ENCODE measurements around the gene CREBRF. TPM values are rescaled to one million over a fixed set of nuclear protein-coding genes. Genes with fewer than 3 reads are reported as not detected.
A peak's percentile ranks its signal among the peaks of the same experiment; 100 is the strongest.

CREBRF gene
- total and polyA plus RNA-seq, 2 of the 4 experiments (the other 2 are of a cell fraction): 3.2 to 16.1 TPM

GRCh38 chr5:173033923-173034322 is 22.2 kb upstream of the CREBRF start:
- no peaks in the 10 kb centered on the region for H3K27me3 ChIP-seq (ENCODE audit: control insufficient read depth, insufficient read depth, low read length)
- H2AK9ac ChIP-seq (replicated peaks; ENCODE audit: low read depth, low read length, poor library complexity): no peak overlapping the region
- H4K20me1 ChIP-seq (ENCODE audit: insufficient read depth, low read length): peaks cover 13% of the 10 kb centered on the region; the same call in 1 of the 2 replicates
- no peak overlapping the region for H3K18ac ChIP-seq (ENCODE audit: low read depth, low read length)
- no peak overlapping the region for H4K91ac ChIP-seq (ENCODE audit: insufficient read depth, low read depth, low read length)
- H3K23ac ChIP-seq (ENCODE audit: low read depth, low read length): no peak overlapping the region
- H3K9ac ChIP-seq (ENCODE audit: low read depth, low read length): no peak overlapping the region
- WGBS, 2 experiments (ENCODE audit: extremely low coverage in 2 of 2, insufficient read length in 1 of 2): no CpG with 5 or more reads among the region's 6 CpGs
- no peak overlapping the region for H2BK15ac ChIP-seq (ENCODE audit: low read depth, low read length)
- no peak overlapping the region for H4K5ac ChIP-seq (ENCODE audit: low read depth, low read length)
- BruUV-seq (replicated peaks): no TSS peak
- no peak overlapping the region for H2BK120ac ChIP-seq (ENCODE audit: low read depth, low read length)
- H2BK20ac ChIP-seq (ENCODE audit: low read depth, low read length): peak overlapping the region; percentile 51; the same call in 1 of the 2 replicates
- no peak overlapping the region for H4K8ac ChIP-seq (ENCODE audit: low read depth in 2 of 2, low read length in 2 of 2)
- no peak for TF ChIP-seq USF2 (IDR thresholded peaks at IDR 0.05; ENCODE audit: low read depth, low read length)
- no peak for TF ChIP-seq FOS (IDR thresholded peaks at IDR 0.05; ENCODE audit: low read depth, low read length)
- TF ChIP-seq CEBPB (IDR thresholded peaks at IDR 0.05; ENCODE audit: low read depth, low read length): no peak
- no peak overlapping the region for H3K56ac ChIP-seq (ENCODE audit: extremely low read depth, insufficient read depth, low read length)
- DNase-seq: no peak
- no peak overlapping the region for H3K27ac ChIP-seq (ENCODE audit: insufficient read depth, low read length)
- ChIA-PET CTCF (no interaction called here), POLR2A (ENCODE audit: unreplicated experiment) (interaction anchor here (0.6 to 1.1 kb wide), 2 partner anchors 27 to 32 kb away, joined by 3 to 4 read pairs; no protein-coding TSS in a partner anchor)
- peaks cover 17% of the 10 kb centered on the region for H3K36me3 ChIP-seq (ENCODE audit: control insufficient read depth, insufficient read depth, low read length)
- ATAC-seq (ENCODE audit: low read depth): no peak
- H3K4ac ChIP-seq (ENCODE audit: low read depth, low read length): no peak overlapping the region
- H3K9me3 ChIP-seq (ENCODE audit: control insufficient read depth, insufficient read depth, low read length): no peaks in the 10 kb centered on the region
- peaks cover 30 to 46% of the 10 kb centered on the region in 2 experiments for H3K79me1 ChIP-seq (ENCODE audit: low read depth in 1 of 2, low read length in 2 of 2)
- H3K9me1 ChIP-seq (ENCODE audit: insufficient read depth, low read length): peaks cover 22% of the 10 kb centered on the region
- H3K4me3 ChIP-seq (ENCODE audit: insufficient read depth, low read depth, low read length): no peak overlapping the region
- no peak overlapping the region; the same call in 1 of the 2 replicates for H2AK5ac ChIP-seq (ENCODE audit: low read depth, low read length)
- dilution Hi-C loops (cut with HindIII; ENCODE audit: low sequenced_read_pairs, unreplicated experiment) (no loop called here), in situ Hi-C loops (cut with MboI; ENCODE audit: low sequenced_read_pairs) (no loop called here), intact Hi-C loops (cut with micrococcal nuclease) (no loop called here)
- H3K4me1 ChIP-seq (ENCODE audit: control insufficient read depth, insufficient read depth, low read length): peaks cover 17% of the 10 kb centered on the region
- H3K4me2 ChIP-seq (ENCODE audit: low read depth, low read length): no peak overlapping the region
- H3K14ac ChIP-seq (replicated peaks; ENCODE audit: low read depth, low read length): no peak overlapping the region
- no peak overlapping the region for H2AFZ ChIP-seq (replicated peaks; ENCODE audit: low read length, poor library complexity)
- H2BK5ac ChIP-seq (ENCODE audit: low read depth, low read length, poor library complexity, severe bottlenecking): no peak overlapping the region

Measured in IMR-90 (cell line).